ENCODE results near the gene ZNF536. TPM values are rescaled to one million over a fixed set of nuclear protein-coding genes. Genes with fewer than 3 reads are reported as not detected.

The ZNF536 gene
- total RNA-seq, 6 experiments from 2014 or later, result not detected

DNA sequence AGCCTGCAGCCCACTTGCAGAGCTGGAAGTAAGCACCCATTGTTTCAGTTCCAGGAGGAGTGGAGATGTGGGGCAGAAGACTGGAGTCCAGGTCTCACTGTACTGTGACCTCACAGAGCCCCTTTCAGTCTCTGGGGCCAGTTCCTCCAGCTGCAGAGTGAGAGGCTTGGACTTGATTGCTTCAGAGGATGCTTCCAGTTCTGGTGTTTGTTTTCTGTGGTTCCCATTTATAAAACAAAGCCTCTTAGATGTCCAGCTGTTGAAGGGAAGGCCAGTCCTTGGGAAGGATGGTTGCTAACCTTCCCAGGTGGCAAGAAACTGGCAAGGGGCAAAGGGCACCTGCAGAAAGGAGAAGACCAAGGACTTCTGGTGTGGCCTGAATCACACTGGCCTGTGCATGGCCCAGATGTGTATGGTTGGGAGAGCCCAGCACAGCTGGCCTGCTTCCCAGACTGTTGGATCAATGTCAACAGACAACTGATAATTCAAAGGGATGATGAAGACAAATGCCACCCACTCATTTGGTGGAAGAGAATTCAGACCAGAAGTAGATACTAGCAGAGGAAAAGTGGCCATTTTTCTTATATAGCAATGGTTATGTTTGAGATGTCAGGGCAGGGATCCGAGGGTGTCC, 218.5 kb downstream of the ZNF536 start:
- peaks cover 4% of the 10 kb centered on the region; the same call in 1 of the 2 replicates for H3K36me3 Mint-ChIP-seq (ENCODE audit: low read depth)
- TF ChIP-seq, protein P1, sequence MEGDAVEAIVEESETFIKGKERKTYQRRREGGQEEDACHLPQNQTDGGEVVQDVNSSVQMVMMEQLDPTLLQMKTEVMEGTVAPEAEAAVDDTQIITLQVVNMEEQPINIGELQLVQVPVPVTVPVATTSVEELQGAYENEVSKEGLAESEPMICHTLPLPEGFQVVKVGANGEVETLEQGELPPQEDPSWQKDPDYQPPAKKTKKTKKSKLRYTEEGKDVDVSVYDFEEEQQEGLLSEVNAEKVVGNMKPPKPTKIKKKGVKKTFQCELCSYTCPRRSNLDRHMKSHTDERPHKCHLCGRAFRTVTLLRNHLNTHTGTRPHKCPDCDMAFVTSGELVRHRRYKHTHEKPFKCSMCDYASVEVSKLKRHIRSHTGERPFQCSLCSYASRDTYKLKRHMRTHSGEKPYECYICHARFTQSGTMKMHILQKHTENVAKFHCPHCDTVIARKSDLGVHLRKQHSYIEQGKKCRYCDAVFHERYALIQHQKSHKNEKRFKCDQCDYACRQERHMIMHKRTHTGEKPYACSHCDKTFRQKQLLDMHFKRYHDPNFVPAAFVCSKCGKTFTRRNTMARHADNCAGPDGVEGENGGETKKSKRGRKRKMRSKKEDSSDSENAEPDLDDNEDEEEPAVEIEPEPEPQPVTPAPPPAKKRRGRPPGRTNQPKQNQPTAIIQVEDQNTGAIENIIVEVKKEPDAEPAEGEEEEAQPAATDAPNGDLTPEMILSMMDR (IDR thresholded peaks at IDR 0.05), result no peak
- no peaks in the 10 kb centered on the region for H3K4me1 Mint-ChIP-seq (ENCODE audit: low read depth)
- H3K27ac Mint-ChIP-seq, result no peak overlapping the region
- peaks cover 79% of the 10 kb centered on the region for H3K9me3 Mint-ChIP-seq
- H3K4me3 Mint-ChIP-seq, result no peak overlapping the region
- no peaks in the 10 kb centered on the region; the same call in 1 of the 2 replicates for H3K27me3 Mint-ChIP-seq (ENCODE audit: insufficient read depth)
- no peak for DNase-seq

GRCh38 chr19:30593356-30593755, 221.2 kb downstream of the ZNF536 start:
- Mint-ChIP-seq H3K4me3 (no peak overlapping the region), H3K9me3 (peaks cover 66% of the 10 kb centered on the region), H3K27me3 (ENCODE audit: insufficient read depth) (no peaks in the 10 kb centered on the region; the same call in 1 of the 2 replicates), H3K4me1 (ENCODE audit: low read depth) (no peaks in the 10 kb centered on the region), H3K36me3 (ENCODE audit: low read depth) (no peaks in the 10 kb centered on the region; the same call in 1 of the 2 replicates), H3K27ac (no peak overlapping the region)
- DNase-seq, result no peak
- TF ChIP-seq, protein P1 (IDR thresholded peaks at IDR 0.05), result no peak

DNA sequence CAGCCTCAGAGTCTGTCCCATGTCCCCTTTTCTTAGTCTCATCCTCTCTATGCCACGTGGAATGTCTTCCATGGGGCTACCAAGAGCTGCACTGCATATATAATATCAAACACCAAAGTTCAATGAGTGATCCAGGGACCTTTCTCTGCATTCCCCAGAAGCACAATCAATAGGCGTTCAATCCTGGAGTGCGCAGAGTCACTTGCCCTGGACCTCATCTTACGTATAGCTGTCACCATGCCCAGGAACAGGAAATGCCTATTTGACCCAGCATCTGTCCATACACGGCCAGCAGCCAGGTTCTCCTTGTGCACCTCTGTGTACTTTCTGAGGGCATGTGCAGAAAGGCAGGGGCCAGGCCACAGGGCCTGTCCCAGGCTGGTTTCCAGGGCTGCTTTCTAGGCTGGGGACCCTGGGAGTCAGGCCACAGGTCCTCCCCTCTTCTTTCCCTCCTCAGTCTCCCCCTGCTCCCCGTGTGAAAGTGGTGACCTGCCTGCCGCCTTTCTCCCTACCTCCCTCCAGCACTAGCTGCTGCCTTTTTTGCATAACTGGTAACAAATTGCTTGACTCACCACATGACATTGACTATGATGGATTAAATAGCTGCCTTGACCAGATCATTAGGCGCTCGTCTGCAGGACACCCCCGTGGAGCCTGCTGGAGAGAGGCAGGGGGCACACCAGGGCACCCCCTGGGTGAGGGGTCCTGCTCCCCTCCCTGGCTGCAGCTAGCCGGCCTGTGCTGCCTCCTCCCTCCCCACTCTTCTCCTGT, 222.0 kb downstream of the ZNF536 start:
- no peak overlapping the region for H3K4me3 Mint-ChIP-seq
- H3K4me1 Mint-ChIP-seq (ENCODE audit: low read depth), result no peaks in the 10 kb centered on the region
- TF ChIP-seq, protein P1 (IDR thresholded peaks at IDR 0.05), result no peak
- no peaks in the 10 kb centered on the region; the same call in 1 of the 2 replicates for H3K27me3 Mint-ChIP-seq (ENCODE audit: insufficient read depth)
- no peaks in the 10 kb centered on the region; the same call in 1 of the 2 replicates for H3K36me3 Mint-ChIP-seq (ENCODE audit: low read depth)
- H3K27ac Mint-ChIP-seq, result no peak overlapping the region
- no peak for DNase-seq
- H3K9me3 Mint-ChIP-seq, result peaks cover 58% of the 10 kb centered on the region

DNA sequence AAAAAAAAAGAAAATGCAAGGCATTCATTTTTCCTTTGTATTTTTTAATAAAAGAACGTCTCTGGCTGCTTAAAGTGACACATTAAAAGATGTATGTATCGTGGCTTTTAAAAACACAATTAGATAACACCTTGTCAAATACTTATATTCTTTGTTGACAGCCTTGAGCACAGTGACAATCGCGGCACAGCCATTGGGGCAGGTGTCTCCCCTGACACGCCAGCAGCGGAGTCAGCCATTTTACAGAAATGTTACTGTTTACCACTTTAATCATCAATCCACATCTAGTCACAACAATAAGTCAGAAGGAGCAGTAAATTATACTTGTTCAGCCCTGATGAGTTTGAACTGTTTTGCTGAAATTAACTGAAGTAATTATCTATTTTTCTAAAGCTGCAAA, 224.1 kb downstream of the ZNF536 start:
- TF ChIP-seq, protein P1 (IDR thresholded peaks at IDR 0.05), result no peak
- no peaks in the 10 kb centered on the region; the same call in 1 of the 2 replicates for H3K27me3 Mint-ChIP-seq (ENCODE audit: insufficient read depth)
- H3K27ac Mint-ChIP-seq, result no peak overlapping the region
- no peaks in the 10 kb centered on the region for H3K4me1 Mint-ChIP-seq (ENCODE audit: low read depth)
- no peak overlapping the region for H3K4me3 Mint-ChIP-seq
- DNase-seq, result no peak
- H3K36me3 Mint-ChIP-seq (ENCODE audit: low read depth), result peaks cover 5% of the 10 kb centered on the region; the same call in 1 of the 2 replicates
- H3K9me3 Mint-ChIP-seq, result peaks cover 54% of the 10 kb centered on the region

GRCh38 chr19:30596813-30597399, 224.7 kb downstream of the ZNF536 start:
- DNase-seq, result no peak
- H3K9me3 Mint-ChIP-seq, result peaks cover 60% of the 10 kb centered on the region
- no peaks in the 10 kb centered on the region; the same call in 1 of the 2 replicates for H3K27me3 Mint-ChIP-seq (ENCODE audit: insufficient read depth)
- peaks cover 5% of the 10 kb centered on the region; the same call in 1 of the 2 replicates for H3K36me3 Mint-ChIP-seq (ENCODE audit: low read depth)
- no peaks in the 10 kb centered on the region for H3K4me1 Mint-ChIP-seq (ENCODE audit: low read depth)
- H3K4me3 Mint-ChIP-seq, result no peak overlapping the region
- TF ChIP-seq, protein P1 (IDR thresholded peaks at IDR 0.05), result no peak
- no peak overlapping the region for H3K27ac Mint-ChIP-seq
